ENCODE results near the gene TERF2IP.

Gene TERF2IP

GRCh38 chr16:75644240-75645012 lies 3.1 kb upstream of the TERF2IP start:
- peak; percentile 40; the same call in 1 of the 2 replicates for TF ChIP-seq CTCF (conservative IDR thresholded peaks at IDR 0.05)

GRCh38 chr16:75647112-75647491 lies 471 bp upstream of the TERF2IP start:
- TF ChIP-seq CTCF (conservative IDR thresholded peaks at IDR 0.05), result no peak
- H3K27ac ChIP-seq, result peak overlapping the region; percentile 93

More at GRCh38 chr16:75644240-75645012, 3.1 kb upstream of the TERF2IP start:
- no peak overlapping the region for H3K27ac ChIP-seq

- no peak for TF ChIP-seq CTCF (conservative IDR thresholded peaks at IDR 0.05)
- H3K27ac ChIP-seq, result peak overlapping the region; percentile 93
Measured at GRCh38 chr16:75648265-75649076, 898 bp downstream of the TERF2IP start.

- no peak for TF ChIP-seq CTCF (conservative IDR thresholded peaks at IDR 0.05)
- H3K27ac ChIP-seq, result no peak overlapping the region
Measured at GRCh38 chr16:75653922-75654321, 6.3 kb downstream of the TERF2IP start.

- TF ChIP-seq CTCF (conservative IDR thresholded peaks at IDR 0.05), result no peak
- no peak overlapping the region for H3K27ac ChIP-seq
Measured at GRCh38 chr16:75658175-75658574, 10.6 kb downstream of the TERF2IP start.

- TF ChIP-seq CTCF (conservative IDR thresholded peaks at IDR 0.05), result no peak
- no peak overlapping the region for H3K27ac ChIP-seq
Measured at GRCh38 chr16:75660321-75660720, 12.7 kb downstream of the TERF2IP start.

GRCh38 chr16:75660726-75661302 lies 13.2 kb downstream of the TERF2IP start:
- no peak overlapping the region for H3K27ac ChIP-seq
- TF ChIP-seq CTCF (conservative IDR thresholded peaks at IDR 0.05), result no peak

All from VCaP (cell line).